8988T (cell line): ENCODE results near the gene CACNA1E.

Experiments
- DNase-seq: peaks from one replicate; pipeline ENCODE4 v3.0.0; 2011

Gene CACNA1E

GRCh38 chr1:181645171-181645570, 161.9 kb downstream of the CACNA1E start:
- no peak for DNase-seq

- no peak for DNase-seq
Measured at GRCh38 chr1:181646710-181647109, 163.4 kb downstream of the CACNA1E start.

DNA sequence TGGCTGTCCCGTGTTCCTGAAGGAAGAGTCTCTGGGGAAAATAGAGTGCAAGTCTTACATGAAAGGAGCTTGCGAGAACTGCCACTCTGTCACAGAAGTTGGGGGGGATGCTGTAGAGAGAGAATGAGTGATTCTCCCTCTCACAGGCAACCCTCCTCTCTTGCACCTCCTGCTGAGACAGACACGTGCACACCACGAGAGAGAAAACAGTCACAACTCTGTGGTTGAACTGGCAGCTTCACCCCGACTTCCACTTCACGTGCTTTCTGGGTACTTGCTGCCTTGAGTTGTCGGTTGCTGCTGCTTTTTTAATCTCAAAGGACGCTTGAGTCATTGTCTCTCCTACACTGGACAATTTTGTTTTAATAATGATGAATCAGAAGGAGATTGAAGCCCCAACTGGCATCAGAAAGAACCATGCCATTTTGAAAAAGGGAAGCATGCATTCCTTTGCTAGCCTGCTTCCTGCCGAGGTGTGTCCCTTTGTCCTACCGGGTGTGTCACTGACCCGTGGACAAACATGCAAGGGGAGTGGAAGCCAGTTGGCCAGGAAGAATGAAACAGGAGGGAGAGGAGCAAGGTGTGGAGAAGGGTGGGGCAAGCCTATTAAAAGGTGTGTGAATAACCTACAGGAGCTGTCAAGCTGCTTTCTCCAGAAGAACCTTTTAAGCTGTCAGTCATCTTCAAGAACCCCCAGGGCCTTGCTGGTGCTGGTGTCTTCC, 164.2 kb downstream of the CACNA1E start:
- no peak for DNase-seq

DNA sequence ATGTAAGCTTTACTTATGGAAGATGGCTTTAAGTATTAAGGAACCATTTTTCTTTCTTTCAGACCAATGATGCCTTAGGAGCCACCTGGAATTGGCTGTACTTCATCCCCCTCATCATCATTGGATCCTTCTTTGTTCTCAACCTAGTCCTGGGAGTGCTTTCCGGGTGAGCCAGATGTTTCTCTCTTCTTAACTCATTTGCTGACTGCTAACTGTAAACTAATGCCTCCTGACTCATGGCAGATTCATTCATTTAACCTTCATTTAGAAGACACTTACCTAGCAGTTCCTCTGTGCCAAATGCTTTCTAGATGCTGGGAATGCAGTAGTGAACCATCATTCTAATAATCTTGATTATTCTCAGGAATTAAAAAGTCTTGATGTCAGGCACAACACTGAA, 168.0 kb downstream of the CACNA1E start:
- DNase-seq: no peak

DNA sequence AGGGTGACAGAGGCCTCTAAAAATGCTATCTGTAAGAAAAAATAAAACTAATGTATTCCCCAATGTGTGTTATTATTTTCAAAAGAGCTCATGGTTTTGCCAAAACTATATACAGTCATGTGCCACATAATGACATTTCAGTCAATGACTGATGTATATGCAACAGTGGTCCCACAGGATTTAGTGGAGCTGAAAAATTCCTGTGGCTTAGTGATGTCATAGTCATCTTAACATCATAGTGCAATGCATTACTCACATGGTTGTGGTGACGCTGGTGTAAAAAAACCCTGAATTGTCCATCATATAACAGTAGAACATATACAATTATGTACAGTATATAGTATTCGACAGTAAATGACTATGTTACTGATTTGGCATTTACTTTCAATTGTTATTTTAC, 172.4 kb downstream of the CACNA1E start:
- no peak for DNase-seq

DNA sequence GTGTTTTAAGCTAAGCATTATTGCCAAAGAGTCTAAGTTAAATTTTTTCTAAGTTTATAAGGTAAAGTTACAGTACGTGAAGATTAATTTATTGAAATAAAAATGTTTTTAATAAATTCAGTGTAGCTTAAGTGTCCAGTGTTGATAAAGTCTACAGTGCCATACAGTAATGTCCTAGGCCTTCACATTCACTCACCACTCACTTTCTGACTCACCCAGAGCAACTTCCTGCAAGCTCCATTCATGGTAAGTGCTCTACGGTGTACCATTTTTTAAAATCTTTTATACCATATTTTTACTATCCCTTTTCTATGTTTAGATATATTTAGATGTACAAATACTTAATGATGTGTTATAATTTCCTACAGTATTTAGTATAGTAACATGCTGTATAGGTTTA, 173.2 kb downstream of the CACNA1E start:
- no peak for DNase-seq

- no peak for DNase-seq
Measured at GRCh38 chr1:181658581-181658980, 175.3 kb downstream of the CACNA1E start.

- no peak for DNase-seq
Measured at GRCh38 chr1:181659321-181659957, 176.1 kb downstream of the CACNA1E start.

DNA sequence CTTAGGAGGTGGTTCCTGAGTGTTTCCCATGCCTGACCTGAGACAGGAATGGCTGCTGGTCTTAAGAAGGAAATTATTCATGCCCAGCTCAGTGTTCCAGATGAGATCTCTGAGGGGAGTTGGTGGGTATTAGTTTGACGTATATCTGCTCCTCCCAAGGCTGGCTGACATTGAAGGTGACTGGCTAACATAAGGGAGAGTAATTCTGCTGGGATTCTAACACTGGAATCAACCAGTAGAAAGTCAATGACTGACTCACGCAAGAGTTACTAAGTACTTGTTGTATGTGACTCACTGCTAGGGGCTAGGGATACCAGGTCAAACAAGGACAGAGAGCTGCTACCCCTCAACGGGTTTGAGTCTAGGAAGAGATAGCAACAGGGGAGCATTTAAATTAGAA, 177.3 kb downstream of the CACNA1E start:
- DNase-seq: no peak

GRCh38 chr1:181661569-181661968, 178.3 kb downstream of the CACNA1E start:
- no peak for DNase-seq

DNA sequence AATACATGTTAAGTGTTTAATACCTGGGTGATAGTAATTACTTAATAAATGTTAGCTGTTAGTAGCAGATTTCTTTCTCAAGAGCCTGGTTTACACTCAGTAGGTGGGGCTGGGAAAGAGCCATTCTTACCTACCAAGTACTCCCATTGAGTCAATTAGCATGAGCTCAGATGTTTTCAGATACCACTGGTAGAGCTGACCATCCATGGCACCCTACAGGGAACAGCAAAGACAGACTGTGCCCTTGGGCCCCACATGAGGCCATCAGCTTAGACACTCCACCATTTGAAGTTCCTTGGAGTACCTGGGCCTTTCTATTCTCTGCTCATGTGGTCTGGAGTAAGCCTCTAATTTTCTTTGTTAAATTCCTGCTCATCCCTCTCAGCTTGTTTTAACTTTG, 179.3 kb downstream of the CACNA1E start:
- no peak for DNase-seq

GRCh38 chr1:181664543-181664942, 181.2 kb downstream of the CACNA1E start:
- no peak for DNase-seq

DNA sequence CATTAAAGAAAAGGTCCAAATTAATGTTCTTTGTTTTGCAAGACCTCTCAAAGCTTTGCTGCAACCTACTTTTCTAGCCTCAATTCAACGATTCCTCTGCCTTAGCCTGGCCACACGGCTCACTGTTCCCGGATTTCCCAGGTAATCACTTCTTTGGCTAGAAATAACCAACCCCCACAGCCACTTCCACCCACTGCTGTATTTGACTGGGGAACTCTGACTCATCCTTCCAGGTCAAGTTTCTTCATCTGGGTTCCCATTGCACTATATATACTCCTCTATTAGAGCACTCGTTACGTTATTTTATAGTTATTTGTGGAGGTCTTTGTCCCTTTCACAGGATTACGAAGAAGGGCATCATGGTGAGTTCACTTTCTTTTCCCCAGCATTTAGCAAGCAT, 185.9 kb downstream of the CACNA1E start:
- DNase-seq: no peak

DNA sequence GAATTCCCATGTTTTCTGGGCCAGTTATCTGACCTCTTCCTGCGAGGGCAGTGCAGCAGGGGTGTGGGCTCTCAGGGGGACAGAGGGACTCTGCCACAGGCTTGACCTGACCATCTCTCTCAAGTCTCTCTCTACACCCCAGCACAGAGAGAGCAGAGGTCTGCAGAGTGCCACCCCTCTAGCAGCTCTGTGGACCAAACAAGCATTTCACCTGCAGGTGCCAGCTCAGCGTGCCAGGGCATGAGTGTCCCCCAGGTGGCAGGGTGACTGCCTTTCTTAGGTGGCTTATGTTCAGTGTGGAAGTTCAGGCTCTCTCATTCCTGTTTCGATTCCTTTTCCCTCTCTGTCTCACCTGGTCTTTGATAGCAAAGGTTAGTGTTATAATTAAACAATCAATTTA, 191.3 kb downstream of the CACNA1E start:
- DNase-seq: no peak

DNA sequence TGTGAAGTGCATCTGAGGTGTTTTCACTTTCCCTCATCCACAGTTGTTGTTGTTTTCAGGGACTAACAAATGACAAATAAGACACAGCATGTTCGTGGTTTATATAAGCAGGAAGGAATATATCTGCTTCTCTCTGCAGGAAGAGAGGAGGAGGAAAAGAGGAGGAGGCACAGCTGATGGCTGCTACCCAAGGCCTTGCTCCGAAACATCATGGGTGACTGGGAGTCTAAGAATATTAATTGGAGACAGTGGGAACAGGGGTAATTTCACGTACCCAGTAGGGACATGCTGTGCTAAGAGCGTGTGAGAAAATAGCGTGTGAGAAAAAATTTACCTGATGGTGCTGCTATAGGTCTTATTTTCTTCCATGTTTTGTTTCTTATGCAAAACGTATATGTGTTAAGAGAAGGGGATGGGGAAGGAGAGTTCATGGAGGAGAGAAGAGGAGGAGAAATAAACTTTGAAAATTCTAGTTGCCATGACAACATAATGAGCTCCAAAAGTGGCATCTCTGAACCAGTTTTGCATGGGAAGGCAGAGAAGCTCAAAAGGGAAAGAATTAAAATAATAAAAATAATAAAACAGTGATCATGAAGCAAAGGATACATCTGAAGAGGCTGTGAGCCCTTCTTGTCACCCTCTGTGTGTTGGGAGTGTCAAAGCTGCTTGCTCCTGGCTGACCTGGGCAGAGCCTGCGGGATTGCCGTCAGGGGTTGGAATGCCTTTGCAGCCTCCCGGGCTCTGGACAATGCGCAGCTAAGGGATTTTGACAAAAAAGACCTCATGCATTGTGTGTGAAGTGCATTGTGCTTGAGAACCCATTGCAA, 192.0 kb downstream of the CACNA1E start:
- no peak for DNase-seq

GRCh38 chr1:181675918-181676190, 192.5 kb downstream of the CACNA1E start:
- no peak for DNase-seq

- no peak for DNase-seq
Measured at GRCh38 chr1:181676269-181676668, 193.0 kb downstream of the CACNA1E start.

DNA sequence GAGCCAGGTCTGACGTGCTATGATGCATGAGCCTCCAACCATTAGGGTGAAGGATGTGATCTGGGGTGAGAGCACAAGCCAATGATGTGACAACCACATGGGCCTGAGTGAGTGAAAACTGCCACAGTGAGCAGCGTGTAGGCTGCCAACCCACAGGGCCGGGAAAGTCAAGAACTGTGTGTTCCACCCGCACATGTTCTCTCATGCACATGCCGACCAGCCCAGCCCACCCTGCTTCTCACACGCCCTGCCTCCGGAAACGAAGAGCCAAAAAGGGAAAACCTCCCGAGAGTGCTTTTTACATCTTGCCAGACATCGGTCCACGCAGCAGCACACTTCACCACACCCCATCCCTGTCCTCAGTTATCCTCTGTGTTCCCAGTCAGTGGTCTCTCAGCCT, 197.0 kb downstream of the CACNA1E start:
- no peak for DNase-seq

GRCh38 chr1:181680871-181681270, 197.6 kb downstream of the CACNA1E start:
- no peak for DNase-seq

DNA sequence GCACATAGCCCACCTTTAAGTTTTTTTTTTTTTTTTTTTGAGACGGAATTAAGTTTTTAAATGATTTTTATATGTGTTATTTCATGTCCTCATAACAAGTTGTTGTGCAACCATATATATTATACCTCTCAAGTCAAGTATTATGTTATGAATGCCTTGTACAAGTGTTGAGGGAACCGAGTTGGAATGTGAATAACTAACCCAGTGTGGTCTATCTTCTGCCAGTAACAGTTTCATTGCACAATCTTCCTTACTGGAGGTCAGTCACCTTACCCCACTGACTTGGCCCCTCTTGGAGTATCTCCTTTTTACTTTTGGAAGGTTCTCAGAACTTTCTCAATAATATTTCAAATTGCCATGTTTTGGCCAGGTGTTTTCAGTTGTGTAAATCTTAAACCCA, 201.9 kb downstream of the CACNA1E start:
- no peak for DNase-seq

DNA sequence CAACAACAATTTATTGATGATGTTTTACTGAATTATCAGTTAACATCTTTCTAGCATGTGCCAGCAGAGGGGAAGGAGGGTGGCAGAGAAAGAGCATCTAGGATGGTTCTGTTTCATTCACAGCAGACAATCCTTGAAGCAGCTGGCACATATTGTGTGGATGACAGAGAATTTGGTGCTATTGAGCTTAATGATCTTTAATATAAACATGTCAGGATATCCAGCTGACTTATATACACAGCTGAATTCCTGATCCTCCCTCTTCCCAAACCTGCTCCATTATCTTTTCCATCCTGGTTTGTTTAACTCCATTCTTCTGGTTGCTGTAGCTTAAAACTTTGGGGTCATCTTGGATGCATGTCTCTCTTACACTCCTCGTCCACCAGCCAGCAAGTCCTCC, 218.6 kb downstream of the CACNA1E start:
- no peak for DNase-seq

- DNase-seq: no peak
Measured at GRCh38 chr1:181704546-181704945, 221.2 kb downstream of the CACNA1E start.

GRCh38 chr1:181711820-181712219, 228.5 kb downstream of the CACNA1E start:
- DNase-seq: no peak

- DNase-seq: no peak
Measured at GRCh38 chr1:181712711-181713110, 229.4 kb downstream of the CACNA1E start.
